ENCODE measurements around the gene BCOR. TPM values are rescaled to one million over a fixed set of nuclear protein-coding genes. Genes with fewer than 3 reads are reported as not detected.

The BCOR gene
- total and polyA plus RNA-seq, 2 of the 8 experiments (the other 6 are each of a cell fraction or from before 2014, with no cell fraction given): 25.0 to 50.8 TPM

DNA sequence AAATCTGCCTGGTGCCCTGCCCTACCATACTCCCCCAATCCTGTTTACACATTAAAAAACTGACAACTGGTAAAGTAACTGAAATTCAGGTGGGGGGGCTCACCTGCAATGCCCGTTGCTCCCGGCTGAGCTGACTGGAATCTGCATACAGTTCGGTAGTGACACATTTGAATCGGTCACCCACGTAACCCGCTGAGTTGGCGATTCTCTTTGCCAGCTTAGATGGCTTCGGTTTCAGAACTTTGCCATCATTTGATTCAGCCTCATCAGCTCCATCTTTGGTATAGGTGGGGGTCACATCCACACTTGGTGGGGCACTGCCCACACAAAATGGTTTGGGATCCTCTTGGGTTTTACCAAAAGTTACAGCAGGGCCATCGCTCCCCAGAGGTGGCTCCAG lies 25.5 kb downstream of the BCOR start:
- Histone ChIP-seq H3K4me2 (ENCODE audit: insufficient read depth in 1 of 2, low read depth in 2 of 2, low read length in 2 of 2) (no peak overlapping the region), H3K27me3 (replicated peaks in 1 of 4; ENCODE audit: control insufficient read depth in 3 of 4, extremely low read depth in 1 of 4, insufficient read depth in 3 of 4, low read length in 3 of 4) (no peaks in the 10 kb centered on the region), H3K27ac (ENCODE audit: low read depth, low read length) (no peak overlapping the region), H4K20me1 (replicated peaks in 1 of 2; ENCODE audit: control insufficient read depth in 1 of 2, insufficient read depth in 2 of 2, low read length in 2 of 2) (peaks cover 0 to 38% of the 10 kb centered on the region in 2 experiments), H2BK20ac (ENCODE audit: low read length) (no peak overlapping the region), H3K18ac (ENCODE audit: extremely low read depth, low read length) (no peak overlapping the region), H3K9me3 (ENCODE audit: insufficient read depth in 2 of 2, low read depth in 1 of 2, low read length in 1 of 2) (no peaks in the 10 kb centered on the region), H2AK5ac (ENCODE audit: low read depth, low read length) (no peak overlapping the region), H3K14ac (ENCODE audit: insufficient read length) (no peak overlapping the region), H3K23me2 (ENCODE audit: low read depth, low read length) (no peaks in the 10 kb centered on the region), H2BK120ac (replicated peaks; ENCODE audit: low read depth, low read length) (no peak overlapping the region), H3K9ac (replicated peaks in 1 of 4; ENCODE audit: extremely low read depth in 1 of 4, low read depth in 3 of 4, low read length in 3 of 4) (no peak overlapping the region), H3K23ac (ENCODE audit: insufficient read length) (no peak overlapping the region), H3K4ac (replicated peaks; ENCODE audit: insufficient read length, low read depth, low read length) (no peak overlapping the region), H3K79me1 (ENCODE audit: low read depth, low read length) (peaks cover 7% of the 10 kb centered on the region), H2BK15ac (ENCODE audit: low read length) (no peak overlapping the region), H2BK5ac (ENCODE audit: low read depth, low read length) (no peak overlapping the region), H4K5ac (ENCODE audit: insufficient read length, low read depth, low read length) (no peak overlapping the region), H2AFZ (ENCODE audit: low read length) (no peak overlapping the region), H4K8ac (ENCODE audit: extremely low read depth, insufficient read depth, low read length) (no peak overlapping the region), H3K56ac (replicated peaks; ENCODE audit: insufficient read length, low read depth, low read length) (no peak overlapping the region), H3K4me1 (replicated peaks in 1 of 4; ENCODE audit: control insufficient read depth in 3 of 4, insufficient read depth in 4 of 4, low read length in 3 of 4) (no peaks in the 10 kb centered on the region; a peak in 2 of 7 replicates), H3K79me2 (ENCODE audit: control insufficient read depth in 1 of 2, insufficient read depth in 2 of 2, low read length in 2 of 2) (peaks cover 0 to 88% of the 10 kb centered on the region in 2 experiments; a peak in 2 of 4 replicates), H3K4me3 (ENCODE audit: extremely low read depth in 1 of 4, insufficient read depth in 2 of 4, low read depth in 3 of 4, low read length in 4 of 4) (no peak overlapping the region), H3K36me3 (ENCODE audit: control insufficient read depth in 2 of 4, insufficient read depth in 4 of 4, low read length in 3 of 4) (peaks cover 12 to 78% (median 52%) of the 10 kb centered on the region in 4 experiments), H2BK12ac (ENCODE audit: low read depth, low read length) (no peak overlapping the region), H4K91ac (replicated peaks; ENCODE audit: insufficient read length, low read length) (no peak overlapping the region)
- TF ChIP-seq SIRT6 (IDR thresholded peaks at IDR 0.05; ENCODE audit: low read length) (no peak), KDM5A (IDR thresholded peaks at IDR 0.05; ENCODE audit: low read length) (no peak), BRCA1 (IDR thresholded peaks at IDR 0.05; ENCODE audit: low read depth, low read length) (no peak)
- CTCF ChIA-PET (ENCODE audit: partially characterized antibody): no interaction called here
- POLR2A ChIA-PET (ENCODE audit: partially characterized antibody): interaction anchor here (1.1 kb wide), 1 partner anchor 10 kb away, joined by 3 read pairs; no protein-coding TSS in a partner anchor
- WGBS, 2 experiments (ENCODE audit: extremely low coverage in 1 of 2, insufficient coverage in 1 of 2, insufficient read length in 1 of 2, insufficient replicate concordance in 2 of 2, low coverage in 1 of 2, low lambda C conversion rate in 2 of 2, missing lambda C conversion rate in 1 of 2): 79% methylated on average over 5 of the region's 9 CpGs; no CpG with 5 or more reads in 1 of the 2 experiments
- DNase-seq (ENCODE audit: low read depth in 1 of 2, low spot score in 2 of 2): no peak
- no peak for FAIRE-seq

Measured in H1 (cell line).